Measurements from ENCODE around the gene CDHR5.

The CDHR5 gene, protein sequence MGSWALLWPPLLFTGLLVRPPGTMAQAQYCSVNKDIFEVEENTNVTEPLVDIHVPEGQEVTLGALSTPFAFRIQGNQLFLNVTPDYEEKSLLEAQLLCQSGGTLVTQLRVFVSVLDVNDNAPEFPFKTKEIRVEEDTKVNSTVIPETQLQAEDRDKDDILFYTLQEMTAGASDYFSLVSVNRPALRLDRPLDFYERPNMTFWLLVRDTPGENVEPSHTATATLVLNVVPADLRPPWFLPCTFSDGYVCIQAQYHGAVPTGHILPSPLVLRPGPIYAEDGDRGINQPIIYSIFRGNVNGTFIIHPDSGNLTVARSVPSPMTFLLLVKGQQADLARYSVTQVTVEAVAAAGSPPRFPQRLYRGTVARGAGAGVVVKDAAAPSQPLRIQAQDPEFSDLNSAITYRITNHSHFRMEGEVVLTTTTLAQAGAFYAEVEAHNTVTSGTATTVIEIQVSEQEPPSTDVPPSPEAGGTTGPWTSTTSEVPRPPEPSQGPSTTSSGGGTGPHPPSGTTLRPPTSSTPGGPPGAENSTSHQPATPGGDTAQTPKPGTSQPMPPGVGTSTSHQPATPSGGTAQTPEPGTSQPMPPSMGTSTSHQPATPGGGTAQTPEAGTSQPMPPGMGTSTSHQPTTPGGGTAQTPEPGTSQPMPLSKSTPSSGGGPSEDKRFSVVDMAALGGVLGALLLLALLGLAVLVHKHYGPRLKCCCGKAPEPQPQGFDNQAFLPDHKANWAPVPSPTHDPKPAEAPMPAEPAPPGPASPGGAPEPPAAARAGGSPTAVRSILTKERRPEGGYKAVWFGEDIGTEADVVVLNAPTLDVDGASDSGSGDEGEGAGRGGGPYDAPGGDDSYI

DNA sequence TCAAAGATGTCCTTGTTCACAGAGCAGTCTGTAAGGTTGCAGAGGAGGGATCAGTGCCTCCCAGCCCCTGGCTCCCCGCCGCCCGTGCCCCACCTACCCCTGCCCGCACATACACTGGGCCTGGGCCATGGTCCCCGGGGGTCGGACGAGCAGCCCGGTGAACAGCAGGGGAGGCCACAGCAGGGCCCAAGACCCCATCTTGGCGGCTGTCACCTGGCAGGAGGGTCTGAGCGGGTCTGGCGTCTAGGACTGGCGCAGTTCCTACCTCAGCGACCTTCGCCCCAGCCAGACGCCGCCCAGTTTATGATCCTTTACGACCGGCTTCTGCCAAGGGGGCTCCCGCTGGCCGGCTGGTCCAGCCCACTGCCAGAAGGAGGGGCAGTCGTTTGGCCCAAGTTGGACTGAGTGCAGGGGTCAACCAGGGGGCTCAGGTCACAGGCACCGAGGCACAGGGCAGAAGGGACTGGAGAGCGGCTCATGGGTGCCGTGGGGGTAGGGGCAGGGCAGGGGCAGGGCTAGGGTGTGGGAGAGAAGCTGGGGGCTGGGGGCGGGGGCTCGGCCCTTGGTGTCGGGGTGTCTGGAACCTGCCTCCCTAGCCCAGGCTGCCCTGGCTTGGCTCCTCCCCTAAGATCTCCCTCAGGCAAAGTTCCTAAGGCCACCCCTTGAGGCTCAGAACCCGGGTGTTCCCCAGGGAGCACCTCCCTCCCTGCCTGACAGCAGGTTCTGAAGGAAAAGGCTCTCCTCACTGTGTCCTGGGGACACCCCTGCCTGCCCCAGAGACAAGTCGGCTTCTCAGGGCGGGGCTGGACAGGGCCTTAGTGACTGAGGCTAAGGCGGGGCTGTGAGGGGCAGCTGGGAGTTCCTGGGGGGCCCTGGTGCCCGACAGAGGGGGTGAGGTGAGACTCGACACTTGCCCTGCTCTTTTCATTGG lies at the start of gene CDHR5:
TSS of gene CDHR5 (minus strand) at position 251 of the 931 bp plus-strand sequence. CDS start at position 198, 53 bp downstream.
- TF ChIP-seq, protein P1, sequence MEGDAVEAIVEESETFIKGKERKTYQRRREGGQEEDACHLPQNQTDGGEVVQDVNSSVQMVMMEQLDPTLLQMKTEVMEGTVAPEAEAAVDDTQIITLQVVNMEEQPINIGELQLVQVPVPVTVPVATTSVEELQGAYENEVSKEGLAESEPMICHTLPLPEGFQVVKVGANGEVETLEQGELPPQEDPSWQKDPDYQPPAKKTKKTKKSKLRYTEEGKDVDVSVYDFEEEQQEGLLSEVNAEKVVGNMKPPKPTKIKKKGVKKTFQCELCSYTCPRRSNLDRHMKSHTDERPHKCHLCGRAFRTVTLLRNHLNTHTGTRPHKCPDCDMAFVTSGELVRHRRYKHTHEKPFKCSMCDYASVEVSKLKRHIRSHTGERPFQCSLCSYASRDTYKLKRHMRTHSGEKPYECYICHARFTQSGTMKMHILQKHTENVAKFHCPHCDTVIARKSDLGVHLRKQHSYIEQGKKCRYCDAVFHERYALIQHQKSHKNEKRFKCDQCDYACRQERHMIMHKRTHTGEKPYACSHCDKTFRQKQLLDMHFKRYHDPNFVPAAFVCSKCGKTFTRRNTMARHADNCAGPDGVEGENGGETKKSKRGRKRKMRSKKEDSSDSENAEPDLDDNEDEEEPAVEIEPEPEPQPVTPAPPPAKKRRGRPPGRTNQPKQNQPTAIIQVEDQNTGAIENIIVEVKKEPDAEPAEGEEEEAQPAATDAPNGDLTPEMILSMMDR (IDR thresholded peaks at IDR 0.05; ENCODE audit: insufficient read depth, low read depth, low read length, missing control alignments), result no peak
- DNase-seq (ENCODE audit: low read depth), result no peak
- no peak within 1 kb of the TSS for H3K4me3 ChIP-seq (ENCODE audit: low read length)

DNA sequence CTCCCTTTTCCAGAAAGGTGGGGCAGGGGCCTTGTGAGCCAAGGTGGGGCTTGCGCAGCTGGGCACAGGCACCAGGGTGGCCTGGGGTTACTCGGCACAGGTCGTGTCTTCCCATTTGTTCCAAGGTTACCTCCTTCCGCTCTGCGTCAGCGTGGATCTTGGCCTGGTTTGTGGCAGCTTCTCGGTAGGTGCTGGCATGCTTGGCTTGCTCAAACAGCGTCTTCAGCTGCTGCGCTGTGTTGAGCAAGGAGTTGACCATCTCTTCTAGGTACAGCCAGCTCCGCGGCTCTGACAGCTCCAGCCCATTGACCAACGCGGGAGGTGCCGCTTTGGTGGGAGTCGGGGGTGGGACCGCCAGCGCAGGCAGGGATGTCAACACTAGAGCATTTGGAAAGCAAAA lies 49.7 kb upstream of the CDHR5 start:
- H3K4me3 ChIP-seq (ENCODE audit: low read length), result no peak overlapping the region
- DNase-seq (ENCODE audit: low read depth), result no peak
- TF ChIP-seq, protein P1 (IDR thresholded peaks at IDR 0.05; ENCODE audit: insufficient read depth, low read depth, low read length, missing control alignments), result no peak

DNA sequence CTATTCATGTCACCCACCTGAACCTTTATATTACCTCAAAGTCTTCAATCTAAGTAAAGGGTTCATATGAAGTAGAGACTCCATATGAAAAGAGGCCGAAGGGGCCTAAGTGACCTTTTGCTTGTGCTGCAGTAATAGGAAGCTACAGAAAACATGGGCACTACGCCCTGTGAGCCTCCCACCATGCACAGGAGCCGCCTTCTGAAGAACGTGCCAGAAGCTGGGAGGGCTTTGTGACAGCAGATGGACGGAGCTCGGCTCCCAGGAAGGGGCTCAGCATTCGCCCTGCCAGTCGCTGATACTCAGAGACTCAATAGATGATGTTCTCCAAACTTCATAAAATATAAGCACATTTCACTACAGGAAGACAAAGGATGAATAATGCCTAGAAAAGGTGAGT lies 49.1 kb upstream of the CDHR5 start:
- TF ChIP-seq, protein P1 (IDR thresholded peaks at IDR 0.05; ENCODE audit: insufficient read depth, low read depth, low read length, missing control alignments), result no peak
- DNase-seq (ENCODE audit: low read depth), result no peak
- H3K4me3 ChIP-seq (ENCODE audit: low read length), result no peak overlapping the region

DNA sequence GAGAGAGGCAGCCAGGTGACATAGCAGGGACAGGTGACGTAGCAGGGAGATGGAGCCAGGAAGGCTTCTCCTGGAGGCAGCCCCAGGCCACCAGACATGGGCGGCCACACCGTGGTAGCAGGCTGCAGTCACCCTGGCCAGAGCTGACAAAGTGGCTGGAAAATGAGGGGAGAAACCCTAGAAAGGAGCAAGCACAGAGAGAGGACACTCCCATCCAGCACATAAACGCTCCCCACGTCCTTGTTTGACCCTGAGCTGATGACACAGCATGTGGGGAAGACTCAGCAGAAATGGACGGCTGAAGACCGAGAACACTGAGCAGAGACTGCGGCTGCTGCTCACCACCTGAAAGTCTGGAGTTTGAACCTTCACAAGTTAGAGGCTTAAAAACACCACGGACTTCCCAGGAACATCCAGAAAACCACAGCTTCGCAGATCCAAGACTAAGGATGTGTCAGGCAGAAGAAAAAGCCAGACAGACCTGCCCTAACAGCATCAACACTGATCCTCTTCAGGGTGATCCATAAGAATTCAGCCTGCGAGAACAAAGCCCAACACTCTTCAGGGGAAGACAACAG lies 41.0 kb upstream of the CDHR5 start:
- no peak for DNase-seq (ENCODE audit: low read depth)
- TF ChIP-seq, protein P1 (IDR thresholded peaks at IDR 0.05; ENCODE audit: insufficient read depth, low read depth, low read length, missing control alignments), result no peak
- no peak overlapping the region for H3K4me3 ChIP-seq (ENCODE audit: low read length)

DNA sequence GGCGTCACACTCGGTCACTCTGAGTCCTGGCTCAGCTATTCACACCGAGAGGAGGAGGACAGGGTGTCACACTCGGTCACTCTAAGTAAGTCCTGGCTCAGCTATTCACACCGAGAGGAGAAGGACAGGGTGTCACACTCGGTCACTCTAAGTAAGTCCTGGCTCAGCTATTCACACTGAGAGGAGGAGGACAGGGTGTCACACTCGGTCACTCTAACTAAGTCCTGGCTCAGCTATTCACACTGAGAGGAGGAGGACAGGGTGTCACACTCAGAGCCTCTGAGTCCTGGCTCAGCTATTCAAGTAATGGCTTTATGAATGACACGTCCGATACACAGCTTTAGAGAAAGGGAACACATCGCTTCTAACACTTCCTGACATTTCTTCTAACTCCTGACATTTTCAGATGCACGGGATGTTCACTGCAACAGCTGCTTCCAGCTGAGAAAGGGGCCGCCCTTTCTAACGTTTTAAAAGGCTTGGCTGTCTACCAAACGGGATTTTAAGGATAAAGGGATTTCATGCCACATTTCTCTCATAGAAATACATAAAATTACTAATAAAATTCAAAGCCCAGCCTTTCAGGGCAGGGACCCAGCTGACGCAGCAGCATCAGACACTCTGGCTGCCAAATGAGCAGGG lies 40.4 kb upstream of the CDHR5 start:
- DNase-seq (ENCODE audit: low read depth), result no peak
- no peak overlapping the region for H3K4me3 ChIP-seq (ENCODE audit: low read length)
- TF ChIP-seq, protein P1 (IDR thresholded peaks at IDR 0.05; ENCODE audit: insufficient read depth, low read depth, low read length, missing control alignments), result no peak
